Measurements from ENCODE around the gene ANKRD34A. TPM values are rescaled to one million over a fixed set of nuclear protein-coding genes. Genes with fewer than 3 reads are reported as not detected.
"Not testable (repeated sequence)": the region's sequence is repeated elsewhere in the genome, so short reads cannot be mapped to it uniquely, and the experiment has no call there.

The ANKRD34A gene
- polyA plus RNA-seq, 5 donors = 0.68 to 1.5 (median 0.90) TPM

- DNase-seq = no peak
These were observed 16.8 kb downstream of the ANKRD34A start for GRCh38 chr1:145947551-145947950.

DNA sequence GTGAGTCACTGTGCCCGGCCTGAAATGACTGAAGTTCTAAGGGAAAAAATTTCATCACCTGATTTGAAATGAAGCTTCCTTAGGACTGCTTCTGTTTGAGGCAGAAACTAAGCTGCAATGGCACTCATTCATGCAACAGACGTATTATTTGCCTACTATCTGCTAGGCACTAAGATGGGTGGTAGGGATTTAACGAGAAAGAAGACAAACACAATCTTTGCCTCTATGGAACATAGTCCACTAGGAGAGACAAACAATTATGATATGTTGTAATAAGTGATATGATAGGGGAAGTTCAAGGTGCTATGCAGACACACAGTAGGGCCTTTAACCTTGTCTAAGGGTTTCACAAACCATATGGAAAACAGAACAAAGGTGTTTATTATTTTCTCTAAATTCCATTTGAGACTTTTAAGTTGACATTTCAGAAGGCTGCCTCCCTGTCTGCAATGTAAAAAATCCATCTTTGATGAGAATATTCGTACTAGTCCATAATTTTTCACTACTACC lies 17.8 kb downstream of the ANKRD34A start:
- no peak for DNase-seq

DNA sequence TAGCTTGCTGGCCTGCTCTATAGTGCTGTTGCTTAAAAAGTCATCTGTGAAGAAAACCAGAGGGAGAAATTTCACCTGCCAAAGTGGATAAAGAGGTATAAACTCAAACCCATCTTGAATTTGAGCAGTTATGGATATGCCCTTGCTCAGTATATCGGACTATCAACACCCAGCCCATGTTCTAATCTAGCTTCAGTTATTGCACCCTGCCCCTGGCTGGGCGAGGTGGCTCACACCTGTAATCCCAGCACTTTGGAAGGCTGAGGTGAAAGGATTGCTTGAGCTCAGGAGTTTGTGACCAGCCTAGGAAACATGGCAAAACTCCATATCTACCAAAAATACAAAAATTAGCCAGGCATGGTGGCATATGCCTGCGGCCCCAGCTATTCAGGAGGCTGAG lies 19.8 kb downstream of the ANKRD34A start:
- DNase-seq = no peak

DNA sequence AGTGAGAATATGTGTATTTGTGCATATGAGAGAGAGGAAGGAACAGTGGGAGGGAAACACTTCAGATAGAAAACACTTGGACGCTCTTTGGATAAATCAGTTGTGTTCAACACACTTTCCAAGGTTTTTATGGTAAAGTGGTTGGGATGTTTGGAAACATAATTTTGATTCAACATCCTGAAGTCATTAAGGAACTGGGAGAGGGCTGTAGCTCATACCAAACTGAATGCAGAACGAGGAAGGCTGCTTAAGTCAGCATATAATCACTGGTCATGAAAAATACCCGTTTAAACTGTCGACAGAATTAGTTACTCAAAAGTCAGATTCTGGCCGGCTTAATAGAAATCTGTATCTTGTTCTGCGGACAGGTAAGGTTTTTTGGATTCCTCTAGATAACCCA lies 21.5 kb downstream of the ANKRD34A start:
- DNase-seq = no peak

- no peak for DNase-seq
These were observed 22.0 kb downstream of the ANKRD34A start for GRCh38 chr1:145942405-145942804.

- DNase-seq = no peak
These were observed 26.9 kb downstream of the ANKRD34A start for GRCh38 chr1:145937436-145937835.

DNA sequence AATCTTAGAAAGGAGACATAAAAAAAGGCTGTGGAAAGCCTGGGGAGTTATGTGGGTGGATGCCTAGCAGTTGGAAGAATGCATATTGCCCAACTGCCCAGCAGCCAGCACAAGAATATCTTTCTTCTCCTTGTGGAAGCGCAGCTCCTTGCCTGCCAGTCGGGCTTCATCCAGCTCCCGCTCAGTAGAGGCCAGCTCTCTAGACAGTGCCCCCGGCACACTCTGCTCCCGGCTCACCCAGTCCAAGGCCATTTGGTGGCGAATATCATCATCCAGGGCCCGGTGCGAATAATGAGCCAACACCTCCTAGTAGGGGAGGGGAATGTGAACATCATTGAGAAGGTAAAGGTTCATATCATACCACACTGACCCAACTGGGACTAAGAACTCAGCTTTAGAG lies 28.1 kb downstream of the ANKRD34A start:
- DNase-seq = no peak

DNA sequence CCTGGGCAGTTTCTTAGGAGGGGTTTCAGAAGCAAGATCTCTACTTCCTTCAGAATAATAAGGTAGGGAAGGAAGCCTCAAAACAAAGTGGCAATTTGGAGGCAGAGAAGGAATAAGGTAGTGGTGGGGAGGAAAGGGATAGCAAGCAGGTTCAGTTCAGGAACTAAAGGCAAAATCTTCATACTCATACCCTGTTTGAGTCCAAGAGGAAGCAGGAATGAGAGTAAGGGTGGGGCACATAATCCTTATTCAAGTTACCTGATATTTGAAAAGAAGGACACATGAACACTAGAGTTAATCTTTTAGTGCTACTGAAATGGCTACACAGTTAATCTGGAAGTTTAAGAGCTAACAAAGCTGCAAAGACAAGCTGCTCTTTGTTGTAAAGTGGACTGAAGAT lies 28.7 kb downstream of the ANKRD34A start:
- no peak for DNase-seq

GRCh38 chr1:145932522-145933009 lies 31.8 kb downstream of the ANKRD34A start:
- not testable (repeated sequence) for DNase-seq

GRCh38 chr1:145927916-145928643 lies 36.3 kb downstream of the ANKRD34A start:
- DNase-seq = no peak

- peak; percentile 96 to 98 for DNase-seq
These were observed 37.1 kb downstream of the ANKRD34A start, which contains the start of gene RBM8A for GRCh38 chr1:145927063-145927886. Gene RBM8A (minus strand): TSS chr1:145927484. CDS start chr1:145927426, 58 bp downstream.

DNA sequence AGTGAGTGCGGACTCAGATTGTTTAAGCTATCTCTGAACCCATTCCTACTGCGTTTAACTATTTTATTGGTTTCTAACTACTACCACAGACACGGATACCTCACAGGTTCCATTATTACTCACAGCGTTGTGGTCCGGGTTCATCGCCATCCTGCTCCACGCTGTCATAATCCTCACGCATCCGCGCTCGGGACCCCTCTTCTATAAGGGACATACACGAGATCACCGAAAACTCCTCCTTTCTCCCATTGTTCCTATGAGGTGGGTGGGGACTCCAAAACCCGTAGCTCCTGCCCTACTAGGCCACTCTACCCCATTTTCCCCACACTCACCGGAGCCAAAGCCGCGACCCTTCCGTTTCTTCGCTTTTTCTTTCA lies 37.7 kb downstream of the ANKRD34A start:
- DNase-seq = no peak

DNA sequence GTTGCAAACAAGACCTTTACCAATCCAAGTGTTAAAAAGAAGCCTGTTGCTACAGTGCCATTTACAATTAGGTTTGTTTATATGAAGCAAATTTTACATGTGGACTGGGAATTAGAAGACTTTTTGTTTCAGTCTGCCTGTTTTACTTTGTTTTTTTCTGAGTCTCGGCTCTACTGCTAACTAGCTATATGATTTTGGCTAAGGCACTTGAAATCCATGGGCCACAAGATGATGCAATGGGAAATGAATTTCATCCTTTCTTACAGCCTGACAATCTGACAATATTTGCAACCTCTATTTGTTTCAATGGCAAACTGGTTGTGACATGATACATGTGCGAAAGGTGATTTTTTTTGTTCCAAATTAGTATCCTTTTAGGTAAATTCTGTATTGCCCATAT lies 42.1 kb downstream of the ANKRD34A start:
- no peak for DNase-seq

DNA sequence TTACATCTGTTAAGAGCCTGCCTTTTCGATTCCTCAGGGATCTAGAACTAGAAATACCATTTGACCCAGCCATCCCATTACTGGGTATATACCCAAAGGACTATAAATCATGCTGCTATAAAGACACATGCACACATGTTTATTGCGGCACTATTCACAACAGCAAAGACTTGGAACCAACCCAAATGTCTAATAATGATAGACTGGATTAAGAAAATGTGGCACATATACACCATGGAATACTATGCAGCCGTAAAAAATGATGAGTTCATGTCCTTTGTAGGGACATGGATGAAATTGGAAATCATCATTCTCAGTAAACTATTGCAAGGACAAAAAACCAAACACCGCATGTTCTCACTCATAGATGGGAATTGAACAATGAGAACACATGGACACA lies 44.1 kb downstream of the ANKRD34A start:
- not testable (repeated sequence) for DNase-seq

DNA sequence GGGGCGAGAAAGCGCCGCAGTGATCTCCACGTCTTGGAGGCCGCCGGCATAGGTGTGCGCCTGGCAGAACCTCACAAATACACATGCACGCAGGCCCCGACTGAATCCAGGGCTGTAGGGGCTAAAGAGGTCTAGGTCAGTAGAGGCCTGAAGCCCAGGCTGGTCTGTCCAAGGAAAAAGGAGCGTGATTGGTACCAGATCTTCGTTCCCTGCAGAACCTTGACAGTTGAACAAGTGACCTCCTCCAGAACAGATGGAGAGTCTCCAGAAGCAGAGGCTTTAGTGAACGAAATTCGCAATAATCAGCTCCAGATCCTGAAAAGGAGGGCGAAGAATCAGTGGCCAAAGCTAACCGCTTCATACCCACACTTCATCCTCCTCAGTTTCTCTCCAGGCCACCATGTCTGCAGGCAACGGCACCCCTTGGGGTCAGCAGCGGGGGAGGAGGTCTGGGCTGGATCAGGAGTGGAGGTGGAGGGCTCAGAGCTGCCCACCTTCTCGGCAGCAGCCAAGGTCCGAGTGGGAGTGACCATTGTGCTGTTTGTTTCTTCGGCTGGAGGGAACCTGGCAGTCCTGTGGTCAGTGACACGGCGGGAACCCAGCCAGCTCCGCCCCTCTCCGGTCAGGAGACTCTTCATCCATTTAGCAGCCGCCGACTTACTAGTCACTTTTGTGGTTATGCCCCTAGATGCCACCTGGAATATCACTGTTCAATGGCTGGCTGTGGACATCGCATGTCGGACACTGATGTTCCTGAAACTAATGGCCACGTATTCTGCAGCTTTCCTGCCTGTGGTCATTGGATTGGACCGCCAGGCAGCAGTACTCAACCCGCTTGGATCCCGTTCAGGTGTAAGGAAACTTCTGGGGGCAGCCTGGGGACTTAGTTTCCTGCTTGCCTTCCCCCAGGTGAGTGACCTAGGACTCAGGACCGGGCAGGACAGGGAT lies 45.1 kb downstream of the ANKRD34A start:
- DNase-seq = peak in 1 of 2 donors; percentile 16

DNA sequence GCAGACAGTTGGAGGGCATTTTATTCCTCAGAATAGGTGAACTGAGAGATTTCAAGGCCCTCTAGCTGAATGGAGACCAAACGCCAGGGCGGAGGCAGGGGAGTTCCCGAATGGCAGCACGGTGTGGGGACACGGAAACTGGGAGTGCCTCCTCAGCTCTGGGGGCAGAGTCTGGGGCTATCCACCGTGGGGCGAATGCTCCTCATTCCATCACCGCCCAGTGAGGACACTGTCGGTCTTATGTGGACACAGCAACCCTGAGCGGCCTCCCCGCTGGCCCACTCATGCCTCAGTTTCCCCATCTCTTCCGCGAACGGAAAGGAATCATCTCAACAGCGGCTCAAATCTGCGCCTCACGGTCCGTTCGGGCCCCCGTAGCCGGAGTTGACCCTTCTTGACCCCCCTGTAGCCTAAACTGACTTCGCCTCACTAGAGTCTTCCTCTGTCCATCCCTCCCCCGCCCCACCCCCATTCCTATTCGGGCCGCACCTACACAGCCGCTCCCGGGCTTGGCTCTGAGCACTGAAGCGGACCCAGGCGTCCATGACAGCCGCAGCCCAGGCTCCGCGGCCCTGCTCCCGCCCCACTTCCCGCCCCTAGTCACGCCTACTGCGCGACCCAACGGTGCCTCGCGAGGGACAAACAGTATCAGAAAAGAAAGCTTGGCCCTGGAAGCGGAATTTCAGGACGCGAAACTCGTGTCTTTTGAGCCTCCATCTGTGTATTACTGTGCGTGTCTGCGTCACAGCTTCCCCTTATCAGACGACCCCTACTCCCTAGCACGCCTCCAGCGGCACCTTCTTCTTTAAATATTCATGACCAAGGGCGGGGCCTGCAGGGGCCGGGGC lies 46.0 kb downstream of the ANKRD34A start, which contains the start of gene PEX11B:
Gene PEX11B (minus strand): TSS at position 574 of the 848 bp plus-strand sequence. CDS start 29 bp downstream, at position 545.
- peak; percentile 91 for DNase-seq

DNA sequence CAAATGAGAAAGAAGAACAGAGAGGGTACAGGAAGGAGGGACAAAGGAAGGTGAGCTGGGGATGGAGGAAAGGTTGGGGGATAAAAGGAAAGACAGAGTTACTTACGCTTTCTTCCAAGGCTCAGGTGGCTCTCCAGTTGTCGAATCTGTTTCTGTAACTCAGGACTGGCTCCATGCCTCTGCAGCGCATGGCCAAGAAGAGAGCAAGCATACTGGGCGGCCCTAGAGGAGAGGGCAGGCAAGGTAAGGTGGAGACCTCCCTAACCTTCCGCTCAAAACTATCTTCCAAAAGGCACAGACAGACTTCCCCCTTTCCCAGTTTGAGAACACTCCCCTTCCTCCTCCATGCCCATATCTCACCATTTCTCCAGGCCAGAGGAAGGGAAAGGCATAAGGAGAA lies 46.8 kb downstream of the ANKRD34A start:
- no peak for DNase-seq

- no peak for DNase-seq
These were observed 47.6 kb downstream of the ANKRD34A start for GRCh38 chr1:145916745-145917144.

DNA sequence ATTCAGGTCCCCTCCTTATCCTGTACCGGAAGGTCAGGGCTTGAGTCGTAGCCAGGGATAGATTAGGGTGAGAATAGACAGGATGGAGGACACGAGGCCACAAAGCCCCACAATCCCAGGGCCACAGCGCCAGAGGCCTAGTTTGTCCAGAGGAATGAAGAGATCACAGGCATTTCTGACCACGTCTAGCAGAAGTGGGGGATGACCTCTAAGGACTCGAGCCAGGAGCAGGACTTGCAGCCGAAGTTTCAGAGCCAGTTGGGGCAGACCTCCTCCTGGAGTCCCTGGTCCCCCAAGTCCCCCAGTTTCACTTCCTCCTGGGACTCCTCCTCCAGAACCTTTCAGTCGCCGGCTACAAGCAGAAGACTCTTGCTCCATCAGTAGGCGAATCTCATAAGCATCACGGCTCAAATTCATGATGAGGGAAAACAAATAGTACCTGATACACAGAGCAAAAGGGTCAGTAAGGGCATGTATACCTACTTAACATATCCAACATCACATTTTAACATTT lies 52.2 kb downstream of the ANKRD34A start:
- no peak for DNase-seq
